Adrenal gland (tissue), 12 donors: ENCODE data around the gene KCNH1. TPM values are rescaled to one million over a fixed set of nuclear protein-coding genes. Genes with fewer than 3 reads are reported as not detected.
A peak's percentile ranks its signal among the peaks of the same experiment; 100 is the strongest.

ENCODE experiments used
- DNase-seq, 7 donors: peaks; one replicate each; pipeline ENCODE4 v3.0.0-alpha.2; 2019 to 2020
- H3K27ac ChIP-seq, 5 donors: fragments of 200-600 bp; sonication (generic) in 4 of 5; 1 replicate in 3 of 5; 2 replicates in 2 of 5; pipeline versions ENCODE4 v1.5.1 to v1.8.0; 2016 to 2020; ENCODE audit warnings: mild to moderate bottlenecking in 1 of 5
- H3K27me3 ChIP-seq: fragments of 200-600 bp; 2 replicates; pipeline ENCODE4 v1.8.0; 2021
- H3K36me3 ChIP-seq, 2 donors: fragments of 200-600 bp; replicated peaks in 1 of 2; 1 replicate in 1 of 2; 2 replicates in 1 of 2; pipeline versions ENCODE4 v1.5.1 to v1.8.0; 2018 to 2022
- H3K4me1 ChIP-seq, 2 donors: fragments of 200-600 bp; replicated peaks in 1 of 2; 1 replicate in 1 of 2; 2 replicates in 1 of 2; pipeline versions ENCODE4 v1.5.1 to v1.8.0; 2018 to 2021
- H3K4me3 ChIP-seq, 4 donors: fragments of 200-600 bp; sonication (generic) in 3 of 4; one replicate each; pipeline ENCODE4 v1.5.1; 2016 to 2018
- H3K9me3 ChIP-seq, 3 donors: fragments of 200-600 bp; sonication (generic) in 1 of 3; replicated peaks in 1 of 3; 1 replicate in 2 of 3; 2 replicates in 1 of 3; pipeline versions ENCODE4 v1.5.1 to v1.8.0; 2016 to 2021
- CTCF ChIP-seq, 6 experiments: fragments of 450-650 bp in 4 of 6; fragments of 200-600 bp in 2 of 6; sonication (generic) in 1 of 6; IDR thresholded peaks; 1 replicate in 5 of 6; 2 replicates in 1 of 6; pipeline versions ENCODE4 v1.5.1 to v1.8.0; 2016 to 2021; ENCODE audit warnings: antibody characterized with exemption in 6 of 6, mild to moderate bottlenecking in 2 of 6, moderate library complexity in 1 of 6
- POLR2A ChIP-seq, 2 donors: fragments of 450-650 bp; IDR thresholded peaks; one replicate each; pipeline ENCODE4 v1.6.1; 2017; ENCODE audit warnings: antibody characterized with exemption in 2 of 2, mild to moderate bottlenecking in 2 of 2, moderate library complexity in 1 of 2
- WGBS, 4 donors: extraction: QIAGEN DNeasy Blood & Tissue Kit in 2 of 4; methylation state at CpG; one replicate each; pipeline versions ENCODE4 v1.1.5 to v1.1.7; 2013 to 2017; 5-methylcytosine and 5-hydroxymethylcytosine counted together
- intact Hi-C, 2 donors: fragments of 100-400 bp; cut with DNase I; formaldehyde crosslinking; loops; one replicate each; pipeline versions ENCODE4 v1.14.1 to v1.15.0; 2022 to 2023
- polyA plus RNA-seq, 3 donors: library from polyadenylated mRNA; stranded (reverse); fragments of 200-250 nt in 2 of 3; fragments of 350-450 nt in 1 of 3; fragmentation: Illumina TruSeq in 1 of 3; extraction: RNeasy Lipid Tissue Mini Kit (QIAGEN cat#74804) in 1 of 3; gene quantifications; one replicate each; pipeline ENCODE4 v1.2.3, GENCODE V29; 2013 to 2014
- total RNA-seq, 9 donors: library from RNA; depleted of rRNA in 4 of 9; stranded (reverse); fragments of >200 nt in 4 of 9; fragments of 120-200 nt in 1 of 9; fragmentation: NEBNext Ultra II Directional in 1 of 9; extraction: Animal tissue kit (Norgen Biotek cat#: 25700) in 1 of 9; gene quantifications; one replicate each; pipeline versions ENCODE4 v1.1.0 to v1.2.4, GENCODE V29; 2013 to 2023
- donor health status: healthy with polysubstance abuse.
- donor health status: Bipolar disorder and iron deficiency.
- donor health status: DM: yes; HTN: yes; CAD: no.
- donor health status: DM: no; HTN: no; CAD: no.
- donor health status: DM: no; HTN: no; CAD: no.
- donor health status: DM: yes; HTN: yes; CAD: no.

Gene KCNH1
- total and polyA plus RNA-seq, 12 donors: 0.15 to 2.2 (median 0.73) TPM; not detected in 4

- Histone ChIP-seq H3K27me3 (no peaks in the 10 kb centered on the region), H3K36me3 (no peaks in the 10 kb centered on the region), H3K4me1 (no peaks in the 10 kb centered on the region), H3K9me3 (no peaks in the 10 kb centered on the region), H3K4me3 (no peak overlapping the region), H3K27ac (no peak overlapping the region)
- intact Hi-C loops: no loop called here
- 63 to 80% (median 67%) methylated on average over 5 of the region's 5 CpGs for WGBS, 4 donors
- no peak for TF ChIP-seq CTCF (IDR thresholded peaks at IDR 0.05)
- TF ChIP-seq POLR2A (IDR thresholded peaks at IDR 0.05): no peak
- no peak for DNase-seq
Measured at GRCh38 chr1:210684466-210685294, 449.3 kb downstream of the KCNH1 start.

- WGBS, 4 donors: 95 to 96% (median 96%) methylated on average over 25 to 33 of the region's 33 CpGs
- no peaks in the 10 kb centered on the region for H3K36me3 ChIP-seq
Measured at GRCh38 chr1:210683403-210684047, 450.4 kb downstream of the KCNH1 start.

DNA sequence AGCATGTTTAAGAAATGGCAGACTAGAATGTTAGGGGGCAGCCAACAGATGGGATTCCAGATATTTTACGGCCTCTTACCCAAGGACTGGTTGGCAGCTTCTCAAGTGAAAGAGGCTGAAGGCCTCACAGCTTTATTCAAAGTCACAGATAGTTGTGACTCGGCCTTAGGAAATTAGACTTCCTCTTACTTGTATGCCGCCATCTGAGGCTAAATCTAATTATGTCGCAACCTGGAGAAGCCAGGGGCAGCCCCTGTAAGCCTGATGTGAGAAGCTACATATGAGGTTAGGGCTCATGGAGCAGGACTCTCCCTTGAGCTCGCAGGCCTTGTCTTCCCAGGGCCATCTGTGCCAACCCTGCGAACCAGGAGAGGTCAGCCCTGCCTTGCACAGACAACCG lies 452.8 kb downstream of the KCNH1 start:
- no peaks in the 10 kb centered on the region for H3K9me3 ChIP-seq
- H3K4me1 ChIP-seq: no peaks in the 10 kb centered on the region
- intact Hi-C loops: no loop called here
- no peaks in the 10 kb centered on the region for H3K27me3 ChIP-seq
- 83 to 88% (median 87%) methylated on average over 6 to 7 of the region's 7 CpGs for WGBS, 4 donors
- peak in 1 of 7 donors; percentile 34 for DNase-seq
- TF ChIP-seq POLR2A (IDR thresholded peaks at IDR 0.05) (no peak), CTCF (IDR thresholded peaks at IDR 0.05) (no peak)
- no peak overlapping the region for H3K4me3 ChIP-seq
- no peaks in the 10 kb centered on the region for H3K36me3 ChIP-seq
- no peak overlapping the region for H3K27ac ChIP-seq

More at GRCh38 chr1:210683403-210684047, 450.4 kb downstream of the KCNH1 start:
- no peak overlapping the region for H3K4me3 ChIP-seq
- no peak for TF ChIP-seq POLR2A (IDR thresholded peaks at IDR 0.05)
- no peak for TF ChIP-seq CTCF (IDR thresholded peaks at IDR 0.05)
- no peaks in the 10 kb centered on the region for H3K27me3 ChIP-seq
- H3K4me1 ChIP-seq: no peaks in the 10 kb centered on the region
- intact Hi-C loops: no loop called here
- H3K27ac ChIP-seq: no peak overlapping the region
- DNase-seq: peak in 1 of 7 donors; percentile 39
- H3K9me3 ChIP-seq: no peaks in the 10 kb centered on the region

DNA sequence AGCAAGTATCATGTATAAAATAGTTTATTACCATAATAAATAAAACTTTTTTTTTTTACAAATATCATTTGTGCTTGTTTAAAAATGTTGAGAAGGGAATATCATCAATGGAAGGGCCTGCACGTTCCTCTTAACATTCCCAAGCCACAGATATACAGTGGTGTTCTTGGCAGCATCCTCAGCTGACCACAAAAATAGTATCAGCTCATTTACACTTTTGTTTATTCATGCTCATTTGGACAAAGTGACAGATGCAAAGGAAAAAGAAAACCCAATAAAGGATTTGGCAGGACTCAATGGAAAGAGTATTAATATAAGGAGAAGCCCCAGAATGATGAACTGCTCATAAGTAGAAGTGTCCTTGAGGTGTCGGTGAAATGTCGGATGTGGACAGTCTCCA lies 455.6 kb downstream of the KCNH1 start:
- no peak for TF ChIP-seq CTCF (IDR thresholded peaks at IDR 0.05)
- Histone ChIP-seq H3K27ac (no peak overlapping the region), H3K4me3 (no peak overlapping the region), H3K27me3 (no peaks in the 10 kb centered on the region), H3K4me1 (no peaks in the 10 kb centered on the region), H3K36me3 (no peaks in the 10 kb centered on the region), H3K9me3 (no peaks in the 10 kb centered on the region)
- intact Hi-C loops: no loop called here
- WGBS, 4 donors: 59 to 67% (median 66%) methylated on average over 3 of the region's 3 CpGs
- DNase-seq: no peak
